Caco-2 (cell line): ENCODE data around the gene SSR1. TPM values are rescaled to one million over a fixed set of nuclear protein-coding genes. Genes with fewer than 3 reads are reported as not detected.

Experiments
- BruUV-seq: library from RNA; stranded (reverse); fragments of 400-500 nt; replicated peaks from 2 replicates; lab custom pipeline; 2021; lab: Mats Ljungman, UMichigan
- CTCF ChIA-PET: fragments of 300-600 bp; sonication (Branson Sonifier 250); formaldehyde crosslinking; loops from one replicate; lab custom pipeline; 2022; ENCODE audit warnings: antibody characterized with exemption; lab: Charles Lee
- POLR2A ChIA-PET: fragments of 300-600 bp; sonication (Branson Sonifier 250); formaldehyde crosslinking; loops from one replicate; lab custom pipeline; 2022; ENCODE audit warnings: antibody characterized with exemption; lab: Charles Lee
- DNase-seq, 2 experiments: peaks; one replicate each; pipeline versions ENCODE4 v3.0.0 to v3.0.0-alpha.2; 2020 to 2022
- H3K27me3 ChIP-seq: replicated peaks from 2 replicates; pipeline ENCODE4 v1.6.0; 2011; ENCODE audit warnings: low read length; ENCODE audit not compliant: control insufficient read depth, insufficient read depth
- H3K36me3 ChIP-seq: 2 replicates; pipeline ENCODE4 v1.5.1; 2011; ENCODE audit warnings: low read length; ENCODE audit not compliant: control insufficient read depth, insufficient read depth
- H3K4me1 ChIP-seq: fragments of 250-450 bp; sonication (Bioruptor Pico); 2 replicates; pipeline ENCODE4 v1.5.1; 2020; ENCODE audit warnings: mild to moderate bottlenecking
- H3K4me3 ChIP-seq: 2 replicates; pipeline ENCODE4 v1.5.1; 2011; ENCODE audit warnings: low read depth, mild to moderate bottlenecking, control low read depth, low read length
- H3K9me3 ChIP-seq: fragments of 250-450 bp; sonication (Bioruptor Pico); 2 replicates; pipeline ENCODE4 v1.5.1; 2020; ENCODE audit warnings: mild to moderate bottlenecking, moderate library complexity
- H3K27ac Mint-ChIP-seq: one replicate; pipeline ENCODE4 v1.8.0; 2022; ENCODE audit warnings: mixed read lengths; ENCODE audit not compliant: unreplicated experiment
- H3K27me3 Mint-ChIP-seq: one replicate; pipeline ENCODE4 v1.8.0; 2022; ENCODE audit warnings: mixed read lengths; ENCODE audit not compliant: insufficient read depth, unreplicated experiment
- H3K36me3 Mint-ChIP-seq: one replicate; pipeline ENCODE4 v1.8.0; 2022; ENCODE audit warnings: mild to moderate bottlenecking, mixed read lengths; ENCODE audit not compliant: insufficient read depth, unreplicated experiment
- H3K4me1 Mint-ChIP-seq: one replicate; pipeline ENCODE4 v1.8.0; 2022; ENCODE audit warnings: low read depth, mixed read lengths; ENCODE audit not compliant: unreplicated experiment
- H3K4me3 Mint-ChIP-seq: one replicate; pipeline ENCODE4 v1.8.0; 2022; ENCODE audit warnings: mild to moderate bottlenecking, moderate library complexity, mixed read lengths; ENCODE audit not compliant: unreplicated experiment
- H3K9me3 Mint-ChIP-seq: one replicate; pipeline ENCODE4 v1.8.0; 2022; ENCODE audit warnings: mixed read lengths; ENCODE audit not compliant: unreplicated experiment
- intact Hi-C: fragments of 100-400 bp; cut with micrococcal nuclease; formaldehyde crosslinking; loops from one replicate; pipeline ENCODE4 v1.10.0; 2022; ENCODE audit not compliant: unreplicated experiment
- total RNA-seq: library from RNA; stranded (reverse); gene quantifications from 2 replicates; pipeline ENCODE4 v1.2.3, GENCODE V29; 2022
- TF ChIP-seq, protein P1 (sequence below), 2 experiments: fragments of 200-600 bp in 1 of 2; IDR thresholded peaks; 1 replicate in 1 of 2; 2 replicates in 1 of 2; pipeline versions ENCODE4 v1.5.1 to v1.8.0; 2011 to 2022; ENCODE audit warnings: antibody characterized with exemption in 1 of 2, control low read depth in 1 of 2, inconsistent platforms in 1 of 2, low read depth in 1 of 2, low read length in 1 of 2, mild to moderate bottlenecking in 1 of 2, moderate library complexity in 1 of 2; ENCODE audit not compliant: insufficient read depth in 1 of 2, severe bottlenecking in 1 of 2, unreplicated experiment in 1 of 2

SSR1 gene
- total RNA-seq, 1 experiment from 2014 or later, result 150 TPM

DNA sequence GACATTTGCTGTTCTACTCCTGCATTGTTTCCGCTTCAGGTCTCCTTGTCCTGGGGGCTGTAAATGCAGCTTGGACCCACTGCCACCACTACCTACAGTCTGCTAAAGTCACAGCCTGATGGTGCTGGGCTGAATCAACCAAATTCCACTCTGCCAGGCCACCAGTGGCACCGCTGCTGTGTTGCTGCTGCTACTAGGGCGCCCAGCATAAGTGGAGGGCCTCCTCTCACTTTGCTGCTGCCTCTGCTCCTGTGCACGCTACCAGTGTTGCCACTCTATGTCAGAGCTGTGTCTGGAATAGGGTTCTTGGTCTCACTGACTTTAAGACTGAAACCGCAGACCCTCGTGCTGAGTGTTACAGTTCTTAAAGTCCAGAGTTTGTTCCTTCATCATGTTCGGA is 1.4 kb upstream of the SSR1 start:
- no peak for DNase-seq
- CTCF ChIA-PET, result interaction anchor here (0.6 kb wide), 1 partner anchor 557 kb away, joined by 5 read pairs; no protein-coding TSS in a partner anchor
- Mint-ChIP-seq H3K27ac (no peak overlapping the region), H3K36me3 (peaks cover 21% of the 10 kb centered on the region), H3K4me3 (peak overlapping the region; percentile 87), H3K27me3 (no peaks in the 10 kb centered on the region), H3K9me3 (no peaks in the 10 kb centered on the region), H3K4me1 (no peaks in the 10 kb centered on the region)
- Histone ChIP-seq H3K36me3 (no peaks in the 10 kb centered on the region), H3K4me3 (no peak overlapping the region), H3K9me3 (no peaks in the 10 kb centered on the region), H3K27me3 (no peaks in the 10 kb centered on the region), H3K4me1 (peaks cover 16% of the 10 kb centered on the region)
- intact Hi-C loops, result loop anchor here (5.0 kb wide), 1 partner anchor 33 kb away; no protein-coding TSS in a partner anchor
- POLR2A ChIA-PET, result interaction anchor here (1.0 to 1.1 kb wide), 2 partner anchors 20 to 75 kb away, joined by 3 to 5 read pairs; partner anchors contain the start of genes CAGE1 and RIOK1
- TF ChIP-seq, protein P1, sequence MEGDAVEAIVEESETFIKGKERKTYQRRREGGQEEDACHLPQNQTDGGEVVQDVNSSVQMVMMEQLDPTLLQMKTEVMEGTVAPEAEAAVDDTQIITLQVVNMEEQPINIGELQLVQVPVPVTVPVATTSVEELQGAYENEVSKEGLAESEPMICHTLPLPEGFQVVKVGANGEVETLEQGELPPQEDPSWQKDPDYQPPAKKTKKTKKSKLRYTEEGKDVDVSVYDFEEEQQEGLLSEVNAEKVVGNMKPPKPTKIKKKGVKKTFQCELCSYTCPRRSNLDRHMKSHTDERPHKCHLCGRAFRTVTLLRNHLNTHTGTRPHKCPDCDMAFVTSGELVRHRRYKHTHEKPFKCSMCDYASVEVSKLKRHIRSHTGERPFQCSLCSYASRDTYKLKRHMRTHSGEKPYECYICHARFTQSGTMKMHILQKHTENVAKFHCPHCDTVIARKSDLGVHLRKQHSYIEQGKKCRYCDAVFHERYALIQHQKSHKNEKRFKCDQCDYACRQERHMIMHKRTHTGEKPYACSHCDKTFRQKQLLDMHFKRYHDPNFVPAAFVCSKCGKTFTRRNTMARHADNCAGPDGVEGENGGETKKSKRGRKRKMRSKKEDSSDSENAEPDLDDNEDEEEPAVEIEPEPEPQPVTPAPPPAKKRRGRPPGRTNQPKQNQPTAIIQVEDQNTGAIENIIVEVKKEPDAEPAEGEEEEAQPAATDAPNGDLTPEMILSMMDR (IDR thresholded peaks at IDR 0.05; ENCODE audit: insufficient read depth in 1 of 2, low read depth in 1 of 2, low read length in 1 of 2, severe bottlenecking in 1 of 2, unreplicated experiment in 1 of 2), result no peak
- BruUV-seq, result no TSS peak

DNA sequence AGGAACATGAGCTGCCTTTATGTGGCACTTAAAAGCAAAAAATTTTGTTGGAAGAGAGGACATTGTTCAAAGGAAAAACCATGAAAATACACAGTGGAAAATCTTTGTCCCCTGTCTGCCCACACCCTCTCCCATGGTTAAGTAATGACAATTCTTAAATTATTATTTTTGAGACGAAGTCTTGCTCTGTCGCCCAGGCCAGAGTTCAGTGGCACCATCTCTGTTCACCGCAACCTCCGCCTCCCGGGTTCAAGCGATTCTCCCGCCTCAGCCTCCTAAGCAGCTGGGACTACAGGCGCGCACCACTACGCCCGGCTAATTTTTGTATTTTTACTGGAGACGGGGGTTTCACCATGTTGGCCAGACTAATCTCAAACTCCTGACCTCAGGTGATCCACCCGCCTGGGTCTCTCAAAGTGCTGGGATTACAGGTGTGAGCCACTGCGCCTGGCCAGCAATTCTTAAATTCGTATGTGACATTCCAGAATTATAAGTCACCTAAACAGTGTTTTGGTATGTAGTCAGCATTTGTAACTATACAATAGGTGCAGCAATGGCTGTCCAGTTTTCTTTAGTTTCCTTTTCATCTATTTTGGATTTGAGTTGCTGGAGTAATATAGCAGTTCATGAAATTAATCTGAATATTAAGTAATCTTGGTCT is 636 bp upstream of the SSR1 start:
- Histone ChIP-seq H3K4me1 (peaks cover 16% of the 10 kb centered on the region), H3K27me3 (no peaks in the 10 kb centered on the region), H3K36me3 (no peaks in the 10 kb centered on the region), H3K9me3 (no peaks in the 10 kb centered on the region), H3K4me3 (peak overlapping the region; percentile 95)
- BruUV-seq, result TSS peak; percentile 97
- Mint-ChIP-seq H3K4me3 (peak overlapping the region; percentile 87), H3K36me3 (peaks cover 29% of the 10 kb centered on the region), H3K27ac (peak overlapping the region; percentile 76), H3K9me3 (no peaks in the 10 kb centered on the region), H3K27me3 (no peaks in the 10 kb centered on the region), H3K4me1 (no peaks in the 10 kb centered on the region)
- DNase-seq, result no peak
- intact Hi-C loops, result loop anchor here (1.0 to 5.0 kb wide), 3 partner anchors 34 to 248 kb away; partner anchors contain the start of genes CAGE1 and RIOK1
- POLR2A ChIA-PET, result interaction anchor here (1.1 to 1.5 kb wide), 2 partner anchors 21 to 76 kb away, joined by 5 to 11 read pairs; partner anchors contain the start of genes CAGE1 and RIOK1
- TF ChIP-seq, protein P1 (IDR thresholded peaks at IDR 0.05; ENCODE audit: insufficient read depth in 1 of 2, low read depth in 1 of 2, low read length in 1 of 2, severe bottlenecking in 1 of 2, unreplicated experiment in 1 of 2), result no peak
- CTCF ChIA-PET, result interaction anchor here (1.4 kb wide), 1 partner anchor 11 kb away, joined by 5 read pairs; no protein-coding TSS in a partner anchor

DNA sequence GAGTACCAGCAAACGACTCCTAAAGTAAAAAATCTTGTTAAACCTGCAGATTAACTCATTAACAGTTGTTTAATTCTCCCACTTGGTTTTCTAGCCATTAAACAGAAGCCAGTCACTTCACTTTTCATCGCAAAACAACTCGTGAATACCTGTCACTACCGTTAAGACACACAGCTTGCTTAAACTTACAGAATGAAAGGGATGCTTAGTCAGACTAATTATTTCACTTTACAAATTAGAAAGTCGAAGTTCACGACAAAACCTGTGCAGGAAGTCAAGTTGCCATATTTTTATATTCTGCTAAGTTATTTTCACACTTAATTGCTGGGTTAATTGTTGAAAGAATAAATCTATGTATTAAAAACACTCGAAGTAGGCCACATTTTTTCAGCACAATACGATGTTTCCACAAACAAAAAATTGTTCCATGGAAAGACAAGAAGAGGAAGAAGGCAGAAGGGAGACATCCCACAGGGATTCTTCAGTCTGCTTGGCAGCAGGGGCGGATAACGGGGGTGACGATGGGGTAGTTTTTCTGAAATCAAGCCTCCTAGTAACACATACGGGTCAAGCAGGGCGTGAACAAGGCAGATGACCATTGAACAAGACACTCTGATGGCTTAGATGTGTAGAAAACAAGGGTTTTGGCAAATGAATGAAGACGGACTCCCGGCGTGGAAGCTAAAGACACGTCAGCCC is 933 bp downstream of the SSR1 start:
- no peak for DNase-seq
- Mint-ChIP-seq H3K4me3 (peak overlapping the region; percentile 87), H3K27ac (peak overlapping the region; percentile 76), H3K36me3 (peaks cover 45% of the 10 kb centered on the region), H3K4me1 (no peaks in the 10 kb centered on the region), H3K9me3 (no peaks in the 10 kb centered on the region), H3K27me3 (no peaks in the 10 kb centered on the region)
- Histone ChIP-seq H3K4me3 (peak overlapping the region; percentile 95), H3K36me3 (no peaks in the 10 kb centered on the region), H3K4me1 (peaks cover 16% of the 10 kb centered on the region), H3K27me3 (no peaks in the 10 kb centered on the region), H3K9me3 (no peaks in the 10 kb centered on the region)
- TF ChIP-seq, protein P1 (IDR thresholded peaks at IDR 0.05; ENCODE audit: insufficient read depth in 1 of 2, low read depth in 1 of 2, low read length in 1 of 2, severe bottlenecking in 1 of 2, unreplicated experiment in 1 of 2), result no peak
- ChIA-PET CTCF (interaction anchor here (0.7 kb wide), 1 partner anchor 78 kb away, joined by 3 read pairs; the partner anchor contains the start of genes CAGE1 and RIOK1), POLR2A (interaction anchor here (0.6 to 1.5 kb wide), 2 partner anchors 78 to 429 kb away, joined by 4 to 11 read pairs; partner anchors contain the start of genes CAGE1 and RIOK1)
- intact Hi-C loops, result loop anchor here (5.0 kb wide), 1 partner anchor 35 kb away; no protein-coding TSS in a partner anchor
- TSS peak; percentile 50 for BruUV-seq
